Ascending aorta (tissue), 2 donors: Measurements from ENCODE around the gene RIN2. TPM values are rescaled to one million over a fixed set of nuclear protein-coding genes. Genes with fewer than 3 reads are reported as not detected.
A peak's percentile ranks its signal among the peaks of the same experiment; 100 is the strongest.
"Not testable (repeated sequence)": the region's sequence is repeated elsewhere in the genome, so short reads cannot be mapped to it uniquely, and the experiment has no call there.

Source experiments
- DNase-seq, 2 donors: peaks; one replicate each; pipeline ENCODE4 v3.0.0-alpha.2; 2019; ENCODE audit warnings: low spot score in 2 of 2
- H3K27ac ChIP-seq, 2 donors: fragments of 200-600 bp; sonication (generic); one replicate each; pipeline ENCODE4 v1.5.1; 2016 to 2017; ENCODE audit warnings: mild to moderate bottlenecking in 1 of 2
- H3K27me3 ChIP-seq: fragments of 200-600 bp; sonication (generic); one replicate; pipeline ENCODE4 v1.5.1; 2017
- H3K36me3 ChIP-seq, 2 donors: fragments of 200-600 bp; sonication (generic); one replicate each; pipeline ENCODE4 v1.5.1; 2016
- H3K4me1 ChIP-seq, 2 donors: fragments of 200-600 bp; sonication (generic); one replicate each; pipeline ENCODE4 v1.5.1; 2016 to 2017; ENCODE audit warnings: mild to moderate bottlenecking in 1 of 2
- H3K4me3 ChIP-seq, 2 donors: fragments of 200-600 bp; sonication (generic); one replicate each; pipeline ENCODE4 v1.5.1; 2016 to 2017; ENCODE audit warnings: mild to moderate bottlenecking in 1 of 2
- H3K9me3 ChIP-seq, 2 donors: fragments of 200-600 bp; sonication (generic); one replicate each; pipeline ENCODE4 v1.5.1; 2016
- intact Hi-C: fragments of 100-400 bp; cut with DNase I; formaldehyde crosslinking; loops from one replicate; pipeline ENCODE4 v1.15.1; 2023
- total RNA-seq: library from RNA; depleted of rRNA; stranded (reverse); fragments of >200 nt; gene quantifications from one replicate; pipeline ENCODE4 v1.1.0, GENCODE V29; 2016
- TF ChIP-seq, protein P1 (sequence below), 3 experiments: fragments of 200-600 bp in 2 of 3; fragments of 450-650 bp in 1 of 3; sonication (generic) in 2 of 3; IDR thresholded peaks; one replicate each; pipeline ENCODE4 v1.5.1; 2016 to 2019; ENCODE audit warnings: antibody characterized with exemption in 3 of 3, mild to moderate bottlenecking in 1 of 3, moderate library complexity in 1 of 3

RIN2 gene
- total RNA-seq, 1 donor from 2014 or later, result 45.7 TPM

GRCh38 chr20:19793716-19794115, 35.7 kb downstream of the RIN2 start:
- H3K4me3 ChIP-seq, result no peak overlapping the region
- intact Hi-C loops, result no loop called here
- peaks cover 0 to under 1% of the 10 kb centered on the region in 2 donors for H3K9me3 ChIP-seq
- H3K27ac ChIP-seq, result no peak overlapping the region
- no peaks in the 10 kb centered on the region for H3K4me1 ChIP-seq
- peaks cover 0 to 5% of the 10 kb centered on the region in 2 donors for H3K36me3 ChIP-seq
- no peak for DNase-seq
- TF ChIP-seq, protein P1, sequence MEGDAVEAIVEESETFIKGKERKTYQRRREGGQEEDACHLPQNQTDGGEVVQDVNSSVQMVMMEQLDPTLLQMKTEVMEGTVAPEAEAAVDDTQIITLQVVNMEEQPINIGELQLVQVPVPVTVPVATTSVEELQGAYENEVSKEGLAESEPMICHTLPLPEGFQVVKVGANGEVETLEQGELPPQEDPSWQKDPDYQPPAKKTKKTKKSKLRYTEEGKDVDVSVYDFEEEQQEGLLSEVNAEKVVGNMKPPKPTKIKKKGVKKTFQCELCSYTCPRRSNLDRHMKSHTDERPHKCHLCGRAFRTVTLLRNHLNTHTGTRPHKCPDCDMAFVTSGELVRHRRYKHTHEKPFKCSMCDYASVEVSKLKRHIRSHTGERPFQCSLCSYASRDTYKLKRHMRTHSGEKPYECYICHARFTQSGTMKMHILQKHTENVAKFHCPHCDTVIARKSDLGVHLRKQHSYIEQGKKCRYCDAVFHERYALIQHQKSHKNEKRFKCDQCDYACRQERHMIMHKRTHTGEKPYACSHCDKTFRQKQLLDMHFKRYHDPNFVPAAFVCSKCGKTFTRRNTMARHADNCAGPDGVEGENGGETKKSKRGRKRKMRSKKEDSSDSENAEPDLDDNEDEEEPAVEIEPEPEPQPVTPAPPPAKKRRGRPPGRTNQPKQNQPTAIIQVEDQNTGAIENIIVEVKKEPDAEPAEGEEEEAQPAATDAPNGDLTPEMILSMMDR (IDR thresholded peaks at IDR 0.05), result no peak
- no peaks in the 10 kb centered on the region for H3K27me3 ChIP-seq

- no peaks in the 10 kb centered on the region for H3K27me3 ChIP-seq
- no peak for DNase-seq
- peaks cover under 1 to 9% of the 10 kb centered on the region in 2 donors for H3K36me3 ChIP-seq
- no peaks in the 10 kb centered on the region for H3K4me1 ChIP-seq
- intact Hi-C loops, result no loop called here
- H3K27ac ChIP-seq, result no peak overlapping the region
- H3K4me3 ChIP-seq, result no peak overlapping the region
- TF ChIP-seq, protein P1 (IDR thresholded peaks at IDR 0.05), result no peak
- no peaks in the 10 kb centered on the region for H3K9me3 ChIP-seq
Measured at GRCh38 chr20:19794941-19795340, 36.9 kb downstream of the RIN2 start.

DNA sequence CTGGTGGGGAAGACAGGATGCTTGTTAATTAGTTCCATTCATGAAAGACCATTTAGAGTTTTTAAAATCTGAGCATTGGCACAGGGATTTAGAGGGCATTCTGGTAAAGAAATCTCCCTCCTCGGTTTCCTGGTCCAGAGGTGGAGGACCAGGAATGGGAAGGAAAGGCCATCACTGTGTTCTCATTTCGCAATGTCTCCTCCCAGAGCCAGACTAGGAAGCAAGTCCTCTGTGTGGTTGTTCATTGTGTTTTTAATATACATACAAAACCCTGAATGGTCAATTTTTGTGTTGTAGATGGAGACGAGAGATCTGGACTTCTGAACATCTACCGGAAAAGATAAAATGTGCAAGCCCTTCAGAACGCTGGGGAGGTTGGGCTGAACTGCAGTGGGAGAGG, 41.3 kb downstream of the RIN2 start:
- Histone ChIP-seq H3K27me3 (no peaks in the 10 kb centered on the region), H3K4me1 (no peaks in the 10 kb centered on the region), H3K36me3 (peaks cover 11 to 34% of the 10 kb centered on the region in 2 donors), H3K4me3 (no peak overlapping the region), H3K27ac (no peak overlapping the region), H3K9me3 (no peaks in the 10 kb centered on the region)
- intact Hi-C loops, result no loop called here
- TF ChIP-seq, protein P1 (IDR thresholded peaks at IDR 0.05), result no peak
- no peak for DNase-seq

- no peak for DNase-seq
- Histone ChIP-seq H3K9me3 (no peaks in the 10 kb centered on the region), H3K4me3 (no peak overlapping the region), H3K27ac (no peak overlapping the region), H3K36me3 (peaks cover 11 to 39% of the 10 kb centered on the region in 2 donors), H3K4me1 (peaks cover 7 to 8% of the 10 kb centered on the region in 2 donors), H3K27me3 (no peaks in the 10 kb centered on the region)
- TF ChIP-seq, protein P1 (IDR thresholded peaks at IDR 0.05), result no peak
- intact Hi-C loops, result no loop called here
Measured at GRCh38 chr20:19802099-19802491, 44.0 kb downstream of the RIN2 start.

DNA sequence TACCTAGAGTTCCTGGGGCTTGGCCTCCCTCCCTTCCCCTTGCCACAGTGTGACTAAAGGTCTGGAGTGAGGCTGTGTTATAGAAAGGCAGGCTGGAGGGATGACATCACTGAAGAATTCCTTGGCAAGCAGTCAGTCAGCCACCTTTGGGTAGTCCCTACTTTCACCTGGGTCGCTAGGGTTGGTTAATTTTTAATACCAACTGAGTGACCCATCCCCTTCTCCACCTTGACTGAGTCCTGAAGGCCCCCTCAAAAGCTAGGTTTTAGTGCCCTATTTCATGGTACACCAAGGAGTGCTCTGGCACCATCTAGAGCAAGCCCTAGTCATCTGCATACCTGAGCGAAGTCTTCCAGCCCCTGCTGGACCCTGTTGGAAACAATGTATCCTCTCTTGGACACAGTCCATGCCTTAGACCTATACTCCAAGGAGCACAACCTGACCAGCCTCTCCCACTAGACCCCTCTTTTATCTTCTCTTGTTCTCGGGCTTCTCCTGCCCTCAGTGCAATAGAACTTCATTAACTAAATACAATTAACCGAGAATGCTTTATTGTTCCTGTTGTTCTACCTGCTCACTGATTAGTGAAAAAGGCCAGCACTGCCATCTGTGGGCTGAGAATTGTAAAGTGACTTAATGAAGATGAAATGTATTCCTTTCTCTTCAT, 44.6 kb downstream of the RIN2 start:
- Histone ChIP-seq H3K36me3 (peaks cover 11 to 39% of the 10 kb centered on the region in 2 donors), H3K27ac (no peak overlapping the region), H3K9me3 (no peaks in the 10 kb centered on the region), H3K27me3 (no peaks in the 10 kb centered on the region), H3K4me1 (peaks cover 7 to 8% of the 10 kb centered on the region in 2 donors), H3K4me3 (no peak overlapping the region)
- DNase-seq, result no peak
- TF ChIP-seq, protein P1 (IDR thresholded peaks at IDR 0.05), result no peak
- intact Hi-C loops, result no loop called here

DNA sequence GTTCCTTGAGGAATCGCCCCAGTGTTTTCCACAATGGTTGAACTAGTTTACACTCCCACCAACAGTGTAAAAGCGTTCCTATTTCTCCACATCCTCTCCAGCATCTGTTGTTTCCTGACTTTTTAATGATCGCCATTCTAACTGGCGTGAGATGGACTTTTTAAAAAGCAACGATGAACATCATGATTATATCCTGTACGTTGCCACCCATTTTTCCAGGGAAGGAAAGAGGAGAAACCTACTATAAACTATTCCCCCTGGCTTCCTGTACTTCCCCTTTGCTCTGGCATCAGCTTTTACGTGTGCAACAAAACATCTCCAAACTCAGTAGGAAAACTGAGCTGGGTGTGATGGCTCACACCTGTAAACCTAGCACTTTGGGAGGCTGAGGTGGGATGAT, 48.2 kb downstream of the RIN2 start:
- H3K4me1 ChIP-seq, H3K27me3 ChIP-seq, intact Hi-C loops, H3K4me3 ChIP-seq, DNase-seq, H3K9me3 ChIP-seq: not testable (repeated sequence)
- H3K36me3 ChIP-seq, result peaks cover 0 to 22% of the 10 kb centered on the region in 2 donors
- peak overlapping the region; percentile 11 to 31 for H3K27ac ChIP-seq
